Chondrocyte (in vitro differentiated cells): ENCODE results near the gene ZNF185. TPM values are rescaled to one million over a fixed set of nuclear protein-coding genes. Genes with fewer than 3 reads are reported as not detected.

Experiments used
- DNase-seq: peaks from one replicate; pipeline ENCODE4 v3.0.0; 2021; ENCODE audit warnings: mixed read lengths, low spot score
- H3K27ac Mint-ChIP-seq: one replicate; pipeline ENCODE4 v1.8.0; 2021; ENCODE audit warnings: mild to moderate bottlenecking, moderate library complexity, mixed read lengths; ENCODE audit not compliant: unreplicated experiment
- H3K27me3 Mint-ChIP-seq: 2 replicates; pipeline ENCODE4 v1.8.0; 2021; ENCODE audit warnings: low read depth, mixed read lengths
- H3K36me3 Mint-ChIP-seq: 2 replicates; pipeline ENCODE4 v1.8.0; 2021; ENCODE audit warnings: low read depth, mixed read lengths
- H3K4me1 Mint-ChIP-seq: 2 replicates; pipeline ENCODE4 v1.8.0; 2021; ENCODE audit warnings: low read depth, mild to moderate bottlenecking, mixed read lengths
- H3K4me3 Mint-ChIP-seq: one replicate; pipeline ENCODE4 v1.8.0; 2021; ENCODE audit warnings: mild to moderate bottlenecking, moderate library complexity, mixed read lengths; ENCODE audit not compliant: unreplicated experiment
- H3K9me3 Mint-ChIP-seq: 2 replicates; pipeline ENCODE4 v1.8.0; 2021; ENCODE audit warnings: low read depth, mixed read lengths
- total RNA-seq: library from RNA; stranded (reverse); gene quantifications from 3 replicates; pipeline ENCODE4 v1.2.1, GENCODE V29; 2021
- TF ChIP-seq, protein P1 (sequence below): fragments of 200-600 bp; sonication (generic); IDR thresholded peaks from 2 replicates; pipeline ENCODE4 v1.5.0; 2021; ENCODE audit warnings: antibody characterized with exemption, mild to moderate bottlenecking, moderate library complexity

Gene ZNF185
- total RNA-seq, 1 donor from 2014 or later: 14.0 TPM

DNA sequence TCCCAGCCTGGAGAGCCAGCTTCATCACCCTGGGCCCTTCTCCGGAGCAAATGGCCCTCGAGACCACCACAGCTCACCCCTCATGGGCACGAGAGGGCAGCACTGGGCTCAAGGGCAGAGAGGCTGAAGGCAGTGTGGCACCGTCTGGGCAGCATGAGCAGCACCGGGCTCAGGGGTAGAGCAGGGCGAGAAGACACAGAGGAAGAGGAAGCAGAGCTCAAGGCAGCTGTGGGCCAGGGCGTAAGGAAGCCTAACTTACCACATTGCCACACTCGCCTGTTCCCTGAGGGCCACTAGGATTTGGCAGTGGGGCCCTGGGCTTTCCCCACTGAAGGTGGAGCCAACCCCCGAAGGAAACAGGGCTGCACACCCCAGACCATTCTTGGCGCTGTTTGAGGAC is 15.5 kb downstream of the ZNF185 start:
- Mint-ChIP-seq H3K27me3 (no peaks in the 10 kb centered on the region), H3K4me3 (no peak overlapping the region), H3K9me3 (no peaks in the 10 kb centered on the region), H3K36me3 (no peaks in the 10 kb centered on the region), H3K4me1 (peaks cover 9% of the 10 kb centered on the region), H3K27ac (no peak overlapping the region)
- TF ChIP-seq, protein P1, sequence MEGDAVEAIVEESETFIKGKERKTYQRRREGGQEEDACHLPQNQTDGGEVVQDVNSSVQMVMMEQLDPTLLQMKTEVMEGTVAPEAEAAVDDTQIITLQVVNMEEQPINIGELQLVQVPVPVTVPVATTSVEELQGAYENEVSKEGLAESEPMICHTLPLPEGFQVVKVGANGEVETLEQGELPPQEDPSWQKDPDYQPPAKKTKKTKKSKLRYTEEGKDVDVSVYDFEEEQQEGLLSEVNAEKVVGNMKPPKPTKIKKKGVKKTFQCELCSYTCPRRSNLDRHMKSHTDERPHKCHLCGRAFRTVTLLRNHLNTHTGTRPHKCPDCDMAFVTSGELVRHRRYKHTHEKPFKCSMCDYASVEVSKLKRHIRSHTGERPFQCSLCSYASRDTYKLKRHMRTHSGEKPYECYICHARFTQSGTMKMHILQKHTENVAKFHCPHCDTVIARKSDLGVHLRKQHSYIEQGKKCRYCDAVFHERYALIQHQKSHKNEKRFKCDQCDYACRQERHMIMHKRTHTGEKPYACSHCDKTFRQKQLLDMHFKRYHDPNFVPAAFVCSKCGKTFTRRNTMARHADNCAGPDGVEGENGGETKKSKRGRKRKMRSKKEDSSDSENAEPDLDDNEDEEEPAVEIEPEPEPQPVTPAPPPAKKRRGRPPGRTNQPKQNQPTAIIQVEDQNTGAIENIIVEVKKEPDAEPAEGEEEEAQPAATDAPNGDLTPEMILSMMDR: no peak
- DNase-seq: no peak

DNA sequence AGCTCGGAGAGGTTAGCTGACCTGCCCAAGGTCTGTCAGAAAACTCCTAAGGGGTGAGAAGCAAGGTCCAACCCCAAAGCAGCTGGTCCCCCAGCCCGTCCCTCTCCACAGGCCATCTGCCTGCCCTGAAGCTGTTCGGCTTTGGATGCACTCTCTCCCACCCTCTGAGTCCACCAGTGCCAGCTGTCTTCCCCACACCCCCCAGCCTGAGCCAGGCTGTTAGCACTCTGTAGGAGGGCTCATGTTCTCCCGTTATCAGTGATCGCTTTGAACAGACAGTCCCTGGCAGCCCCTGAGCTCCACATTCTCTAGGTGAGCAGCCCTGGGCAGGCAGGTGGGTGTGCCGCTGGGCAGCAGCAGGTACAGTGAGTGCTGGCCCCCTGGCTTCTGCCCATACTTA is 16.0 kb downstream of the ZNF185 start:
- Mint-ChIP-seq H3K4me3 (no peak overlapping the region), H3K36me3 (no peaks in the 10 kb centered on the region), H3K27me3 (no peaks in the 10 kb centered on the region), H3K27ac (no peak overlapping the region), H3K4me1 (peaks cover 9% of the 10 kb centered on the region), H3K9me3 (no peaks in the 10 kb centered on the region)
- TF ChIP-seq, protein P1: no peak
- no peak for DNase-seq

GRCh38 chrX:152915541-152916241 is 17.8 kb downstream of the ZNF185 start:
- peak overlapping the region; percentile 36 for H3K27ac Mint-ChIP-seq
- H3K36me3 Mint-ChIP-seq: no peaks in the 10 kb centered on the region
- peaks cover 9% of the 10 kb centered on the region for H3K4me1 Mint-ChIP-seq
- no peak overlapping the region for H3K4me3 Mint-ChIP-seq
- H3K27me3 Mint-ChIP-seq: no peaks in the 10 kb centered on the region
- no peaks in the 10 kb centered on the region for H3K9me3 Mint-ChIP-seq
- TF ChIP-seq, protein P1: peak; percentile 78
- DNase-seq: no peak

- TF ChIP-seq, protein P1: no peak
- peaks cover 9% of the 10 kb centered on the region for H3K4me1 Mint-ChIP-seq
- H3K27ac Mint-ChIP-seq: no peak overlapping the region
- no peak overlapping the region for H3K4me3 Mint-ChIP-seq
- DNase-seq: no peak
- H3K27me3 Mint-ChIP-seq: no peaks in the 10 kb centered on the region
- H3K9me3 Mint-ChIP-seq: no peaks in the 10 kb centered on the region
- H3K36me3 Mint-ChIP-seq: no peaks in the 10 kb centered on the region
These were observed 20.1 kb downstream of the ZNF185 start for GRCh38 chrX:152917656-152918579.

DNA sequence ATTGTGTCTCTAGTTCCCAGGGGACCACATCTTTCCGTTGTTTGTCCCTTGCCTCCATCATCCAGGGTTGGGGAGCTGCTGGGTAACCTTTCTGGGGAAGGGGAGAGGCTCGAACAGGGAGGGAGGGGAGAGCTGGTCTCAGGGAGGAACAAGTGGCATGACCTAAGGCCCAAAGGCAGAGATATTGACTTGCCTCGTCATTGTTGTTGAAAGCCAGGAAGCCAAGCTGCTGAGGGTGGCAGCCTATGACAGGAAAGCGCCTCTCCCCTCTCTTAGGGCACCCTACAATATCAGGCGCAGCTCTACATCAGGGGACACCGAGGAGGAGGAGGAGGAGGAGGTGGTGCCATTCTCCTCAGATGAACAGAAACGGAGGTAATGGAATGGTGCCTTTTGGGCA is 20.8 kb downstream of the ZNF185 start:
- DNase-seq: no peak
- H3K27me3 Mint-ChIP-seq: no peaks in the 10 kb centered on the region
- H3K4me3 Mint-ChIP-seq: no peak overlapping the region
- no peak overlapping the region for H3K27ac Mint-ChIP-seq
- H3K36me3 Mint-ChIP-seq: no peaks in the 10 kb centered on the region
- H3K4me1 Mint-ChIP-seq: peaks cover 9% of the 10 kb centered on the region
- TF ChIP-seq, protein P1: no peak
- no peaks in the 10 kb centered on the region for H3K9me3 Mint-ChIP-seq
